Measurements from ENCODE around the gene MSL3B.

MSL3B gene

DNA sequence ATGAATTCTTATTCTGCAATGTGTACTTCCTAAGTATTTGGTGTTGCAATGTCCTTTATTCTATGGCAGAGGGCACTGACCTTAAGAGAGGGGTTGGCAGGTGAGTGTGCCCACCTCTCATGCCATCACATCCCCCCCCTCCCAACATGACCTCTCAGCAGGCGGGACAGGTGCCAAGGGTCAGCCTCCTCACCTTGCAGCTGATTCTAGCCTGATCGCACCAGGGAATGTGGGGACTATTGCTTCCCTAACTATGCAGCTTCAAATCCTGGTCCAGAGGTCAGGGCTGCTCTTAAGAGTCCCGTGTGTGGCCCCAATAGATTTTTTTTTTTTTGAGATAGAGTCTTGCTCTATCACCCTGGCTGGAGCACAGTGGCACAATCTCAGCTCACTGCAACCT, 23.4 kb downstream of the MSL3B start:
- TF ChIP-seq, protein P1, sequence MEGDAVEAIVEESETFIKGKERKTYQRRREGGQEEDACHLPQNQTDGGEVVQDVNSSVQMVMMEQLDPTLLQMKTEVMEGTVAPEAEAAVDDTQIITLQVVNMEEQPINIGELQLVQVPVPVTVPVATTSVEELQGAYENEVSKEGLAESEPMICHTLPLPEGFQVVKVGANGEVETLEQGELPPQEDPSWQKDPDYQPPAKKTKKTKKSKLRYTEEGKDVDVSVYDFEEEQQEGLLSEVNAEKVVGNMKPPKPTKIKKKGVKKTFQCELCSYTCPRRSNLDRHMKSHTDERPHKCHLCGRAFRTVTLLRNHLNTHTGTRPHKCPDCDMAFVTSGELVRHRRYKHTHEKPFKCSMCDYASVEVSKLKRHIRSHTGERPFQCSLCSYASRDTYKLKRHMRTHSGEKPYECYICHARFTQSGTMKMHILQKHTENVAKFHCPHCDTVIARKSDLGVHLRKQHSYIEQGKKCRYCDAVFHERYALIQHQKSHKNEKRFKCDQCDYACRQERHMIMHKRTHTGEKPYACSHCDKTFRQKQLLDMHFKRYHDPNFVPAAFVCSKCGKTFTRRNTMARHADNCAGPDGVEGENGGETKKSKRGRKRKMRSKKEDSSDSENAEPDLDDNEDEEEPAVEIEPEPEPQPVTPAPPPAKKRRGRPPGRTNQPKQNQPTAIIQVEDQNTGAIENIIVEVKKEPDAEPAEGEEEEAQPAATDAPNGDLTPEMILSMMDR (IDR thresholded peaks at IDR 0.05) = no peak

DNA sequence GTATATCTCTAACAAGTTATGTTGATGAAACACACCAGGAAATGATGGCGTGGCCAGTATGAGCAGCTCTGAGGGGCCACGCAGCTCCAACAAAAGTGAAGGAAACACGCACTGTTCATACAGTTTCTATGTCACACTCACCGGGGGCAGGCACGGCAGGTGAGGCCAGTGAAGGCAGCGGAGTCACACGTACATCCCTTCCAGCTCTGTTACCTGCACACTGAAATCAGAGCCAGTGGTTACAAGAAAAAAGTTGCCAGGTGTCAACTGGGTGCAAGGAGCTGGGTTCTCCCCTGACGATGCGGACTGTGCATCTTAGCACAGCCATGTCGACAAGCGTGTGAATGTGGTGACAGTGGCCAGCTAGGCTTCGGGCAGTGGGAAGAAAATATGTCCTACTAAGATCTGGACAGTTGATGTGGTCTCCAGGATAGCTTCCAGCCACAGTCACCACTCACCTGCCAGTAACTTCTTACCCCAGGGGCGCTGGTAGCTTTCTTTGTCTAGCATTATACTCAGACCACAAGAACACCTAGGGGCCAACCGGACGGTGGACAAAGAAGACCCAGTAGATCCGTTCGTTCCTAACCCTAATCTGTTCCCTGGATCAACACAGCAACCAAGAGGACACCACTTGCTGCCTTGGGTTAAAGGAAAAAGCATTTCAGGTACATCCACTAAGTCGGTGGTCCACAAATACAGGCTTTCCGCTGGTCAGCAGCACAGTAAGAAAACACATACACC, 23.9 kb downstream of the MSL3B start:
- TF ChIP-seq, protein P1 (IDR thresholded peaks at IDR 0.05) = no peak

DNA sequence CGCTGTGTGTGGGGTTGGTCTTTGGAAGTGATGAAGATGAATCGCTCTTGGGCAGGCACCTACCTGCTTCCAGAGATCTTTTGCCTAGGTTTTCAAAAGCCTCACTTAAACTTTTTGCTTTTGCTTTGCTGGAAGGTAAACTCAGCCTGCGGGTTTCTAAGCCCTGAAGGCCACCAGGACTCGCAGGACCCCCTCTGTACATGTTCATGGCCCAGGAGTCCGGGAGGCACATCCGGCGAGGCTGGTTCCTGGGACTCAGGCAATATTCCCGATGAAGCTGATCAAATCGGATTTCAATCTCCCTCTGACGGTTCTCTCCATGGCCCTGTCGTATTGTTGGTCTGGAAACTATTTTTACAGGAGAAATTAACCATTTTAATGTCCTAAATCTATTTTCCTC, 27.0 kb downstream of the MSL3B start:
- TF ChIP-seq, protein P1 (IDR thresholded peaks at IDR 0.05) = no peak

DNA sequence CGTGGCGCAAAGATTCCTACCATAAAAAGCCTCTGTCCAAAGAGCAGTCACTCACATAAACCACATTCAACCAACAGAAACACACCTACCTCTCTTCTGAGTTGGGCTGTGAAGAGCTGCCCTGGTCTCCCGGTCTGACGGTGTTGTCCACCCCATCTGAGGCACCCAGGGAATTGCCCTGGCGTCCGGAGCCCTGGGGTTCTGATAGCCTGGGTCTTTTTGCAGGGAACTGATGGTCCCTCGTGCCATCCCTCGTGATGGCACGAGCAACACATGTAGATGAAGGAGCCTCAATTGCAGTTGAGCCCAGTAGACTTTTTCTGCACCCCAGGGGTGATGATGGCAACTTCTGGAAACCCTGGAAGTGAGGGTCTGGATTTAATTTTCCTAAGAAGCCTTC, 27.7 kb downstream of the MSL3B start:
- TF ChIP-seq, protein P1 (IDR thresholded peaks at IDR 0.05) = no peak

DNA sequence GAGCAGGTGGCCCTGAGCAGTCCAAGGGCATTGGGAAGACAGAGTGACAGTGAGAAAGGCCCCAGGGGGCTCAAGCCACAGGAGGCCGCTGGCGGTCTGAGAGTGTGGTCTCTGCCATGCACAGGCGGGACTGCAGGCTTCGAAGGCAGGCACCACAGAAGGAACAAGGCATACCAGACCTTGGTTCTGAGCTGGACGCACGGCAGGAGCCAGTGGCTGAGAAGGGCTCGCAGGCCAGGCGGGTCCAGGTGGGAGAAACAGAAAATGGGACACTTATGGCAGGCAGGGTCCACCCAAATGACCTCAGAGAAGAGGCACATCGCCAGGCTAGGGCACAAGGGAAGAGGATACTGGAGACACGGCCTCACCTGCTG, 28.8 kb downstream of the MSL3B start:
- TF ChIP-seq, protein P1 (IDR thresholded peaks at IDR 0.05) = no peak

DNA sequence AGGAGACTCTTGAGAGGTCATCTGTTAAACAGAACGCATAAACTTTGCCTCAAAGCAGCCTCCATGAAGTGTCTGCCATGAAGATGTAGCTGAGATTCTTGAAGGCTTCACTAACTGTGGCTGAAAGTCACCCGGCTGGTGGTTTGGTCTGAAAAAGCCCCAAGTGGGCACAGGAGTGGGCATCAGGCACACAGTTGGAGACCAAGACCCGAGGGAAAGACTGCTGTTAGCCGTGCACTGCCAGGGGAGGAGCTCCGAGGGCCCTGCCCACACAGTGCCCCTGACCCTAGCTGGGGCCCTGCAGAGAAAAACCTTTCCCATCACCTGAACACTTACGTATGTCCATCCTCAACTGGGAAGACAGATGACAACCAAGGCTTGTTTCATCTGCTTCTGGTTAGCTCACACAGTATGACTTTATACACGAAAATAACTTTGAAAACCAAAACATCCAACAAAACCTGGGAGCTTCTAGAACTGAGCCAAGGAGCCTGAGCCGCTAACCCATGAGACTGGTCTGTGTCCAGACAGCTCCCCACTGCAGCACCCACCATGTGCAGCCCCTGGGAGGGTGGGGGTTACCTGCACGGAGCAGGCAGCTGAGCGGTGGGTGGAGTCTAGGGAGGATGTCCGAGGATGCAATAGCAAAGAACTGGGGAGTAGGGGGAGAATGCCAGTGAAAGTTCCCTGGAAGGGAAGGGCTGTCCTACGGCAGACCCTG, 29.3 kb downstream of the MSL3B start:
- TF ChIP-seq, protein P1 (IDR thresholded peaks at IDR 0.05) = no peak

DNA sequence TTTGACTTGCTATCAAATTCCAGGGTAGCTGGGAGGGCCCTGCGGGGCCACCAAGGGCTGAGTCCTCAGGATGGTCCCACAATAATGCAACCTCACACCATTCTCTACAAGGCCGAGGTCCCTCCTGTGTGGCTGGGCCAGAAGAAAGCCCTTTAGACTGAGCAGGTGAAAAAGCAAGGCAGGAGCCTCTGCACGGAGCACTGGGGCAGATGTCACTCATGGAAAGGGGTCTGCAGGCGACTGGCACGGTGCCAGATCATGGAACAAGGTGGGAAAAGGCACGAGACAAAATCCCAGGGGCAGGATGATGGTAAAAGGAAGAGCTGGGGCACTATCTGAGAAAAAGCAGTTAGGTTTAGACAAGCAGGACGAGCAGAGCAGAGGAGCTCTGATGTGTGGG, 29.9 kb downstream of the MSL3B start:
- TF ChIP-seq, protein P1 (IDR thresholded peaks at IDR 0.05) = no peak

All from LNCAP (cell line).